Peyer's patch (tissue), 4 donors: ENCODE measurements around the gene CACNA1H. TPM values are rescaled to one million over a fixed set of nuclear protein-coding genes. Genes with fewer than 3 reads are reported as not detected.
"Not testable (repeated sequence)": the region's sequence is repeated elsewhere in the genome, so short reads cannot be mapped to it uniquely, and the experiment has no call there.

Experiments used
- DNase-seq, 3 donors: peaks; one replicate each; pipeline ENCODE4 v3.0.0-alpha.2; 2017 to 2019
- H3K27ac ChIP-seq, 4 donors: fragments of 200-600 bp; sonication (generic); one replicate each; pipeline ENCODE4 v1.5.1; 2016 to 2019
- H3K27me3 ChIP-seq, 2 donors: fragments of 200-600 bp; sonication (generic); one replicate each; pipeline ENCODE4 v1.5.1; 2019
- H3K36me3 ChIP-seq, 3 donors: fragments of 200-600 bp; sonication (generic); one replicate each; pipeline ENCODE4 v1.5.1; 2016 to 2019
- H3K4me1 ChIP-seq, 4 donors: fragments of 200-600 bp; sonication (generic); one replicate each; pipeline ENCODE4 v1.5.1; 2016 to 2019
- H3K4me3 ChIP-seq, 4 donors: fragments of 200-600 bp; sonication (generic); 1 replicate in 3 of 4; 2 replicates in 1 of 4; pipeline ENCODE4 v1.5.1; 2016 to 2019; ENCODE audit warnings: mild to moderate bottlenecking in 1 of 4
- H3K9me3 ChIP-seq, 4 donors: fragments of 200-600 bp; sonication (generic); one replicate each; pipeline ENCODE4 v1.5.1; 2016 to 2019; ENCODE audit warnings: mild to moderate bottlenecking in 1 of 4
- CTCF ChIP-seq, 6 experiments: fragments of 450-650 bp in 4 of 6; fragments of 200-600 bp in 2 of 6; sonication (generic) in 1 of 6; IDR thresholded peaks; one replicate each; pipeline ENCODE4 v1.5.1; 2017 to 2019; ENCODE audit warnings: antibody characterized with exemption in 6 of 6, mild to moderate bottlenecking in 3 of 6, moderate library complexity in 1 of 6
- POLR2A ChIP-seq, 2 donors: fragments of 450-650 bp; IDR thresholded peaks; one replicate each; pipeline ENCODE4 v1.5.1; 2017; ENCODE audit warnings: antibody characterized with exemption in 2 of 2, mild to moderate bottlenecking in 2 of 2, moderate library complexity in 2 of 2
- total RNA-seq, 4 donors: library from RNA; depleted of rRNA; stranded (reverse); fragments of >200 nt; gene quantifications; one replicate each; pipeline ENCODE4 v1.1.0, GENCODE V29; 2016

Gene CACNA1H
- total RNA-seq, 4 donors from 2014 or later = 4.0 to 28.9 (median 9.7) TPM

- no peak overlapping the region for H3K4me3 ChIP-seq
- no peak overlapping the region for H3K27ac ChIP-seq
- H3K4me1 ChIP-seq = peaks cover 0 to 23% (median 0%) of the 10 kb centered on the region in 4 donors
- no peaks in the 10 kb centered on the region for H3K9me3 ChIP-seq
- no peak for TF ChIP-seq POLR2A (IDR thresholded peaks at IDR 0.05)
- TF ChIP-seq CTCF (IDR thresholded peaks at IDR 0.05) = peak; percentile 23 to 58 (median 55)
- DNase-seq = no peak
- no peaks in the 10 kb centered on the region for H3K36me3 ChIP-seq
- H3K27me3 ChIP-seq = no peaks in the 10 kb centered on the region
These were observed 41.9 kb downstream of the CACNA1H start for GRCh38 chr16:1194665-1195392.

- Histone ChIP-seq H3K27me3 (no peaks in the 10 kb centered on the region), H3K36me3 (no peaks in the 10 kb centered on the region), H3K9me3 (no peaks in the 10 kb centered on the region), H3K27ac (no peak overlapping the region), H3K4me1 (peaks cover 0 to 23% (median 0%) of the 10 kb centered on the region in 4 donors), H3K4me3 (no peak overlapping the region)
- TF ChIP-seq CTCF (IDR thresholded peaks at IDR 0.05) (no peak), POLR2A (IDR thresholded peaks at IDR 0.05) (no peak)
- no peak for DNase-seq
These were observed 42.4 kb downstream of the CACNA1H start for GRCh38 chr16:1195393-1195666.

- Histone ChIP-seq H3K4me1 (peaks cover 0 to 23% (median 0%) of the 10 kb centered on the region in 4 donors), H3K4me3 (no peak overlapping the region), H3K27ac (no peak overlapping the region), H3K9me3 (no peaks in the 10 kb centered on the region), H3K27me3 (no peaks in the 10 kb centered on the region), H3K36me3 (no peaks in the 10 kb centered on the region)
- no peak for TF ChIP-seq POLR2A (IDR thresholded peaks at IDR 0.05)
- TF ChIP-seq CTCF (IDR thresholded peaks at IDR 0.05) = no peak
- no peak for DNase-seq
These were observed 43.6 kb downstream of the CACNA1H start for GRCh38 chr16:1196494-1196893.

- Histone ChIP-seq H3K9me3 (no peaks in the 10 kb centered on the region), H3K4me3 (no peak overlapping the region), H3K27me3 (no peaks in the 10 kb centered on the region), H3K27ac (no peak overlapping the region), H3K36me3 (peaks cover 0 to 7% (median 0%) of the 10 kb centered on the region in 3 donors), H3K4me1 (peaks cover 0 to 23% (median 0%) of the 10 kb centered on the region in 4 donors)
- DNase-seq = no peak
- TF ChIP-seq CTCF (IDR thresholded peaks at IDR 0.05) = no peak
- TF ChIP-seq POLR2A (IDR thresholded peaks at IDR 0.05) = no peak
These were observed 44.4 kb downstream of the CACNA1H start for GRCh38 chr16:1197237-1197866.

GRCh38 chr16:1198194-1198593 is 45.3 kb downstream of the CACNA1H start:
- Histone ChIP-seq H3K9me3 (no peaks in the 10 kb centered on the region), H3K4me3 (no peak overlapping the region), H3K27me3 (no peaks in the 10 kb centered on the region), H3K27ac (no peak overlapping the region), H3K36me3 (peaks cover 0 to 11% (median 0%) of the 10 kb centered on the region in 3 donors), H3K4me1 (peaks cover 0 to 15% (median 0%) of the 10 kb centered on the region in 4 donors)
- TF ChIP-seq POLR2A (IDR thresholded peaks at IDR 0.05) = no peak
- no peak for TF ChIP-seq CTCF (IDR thresholded peaks at IDR 0.05)
- DNase-seq = no peak

GRCh38 chr16:1198671-1199346 is 45.9 kb downstream of the CACNA1H start:
- peaks cover 0 to 11% (median 0%) of the 10 kb centered on the region in 3 donors for H3K36me3 ChIP-seq
- not testable (repeated sequence) for H3K27ac ChIP-seq, H3K27me3 ChIP-seq, H3K4me3 ChIP-seq, H3K9me3 ChIP-seq, DNase-seq
- peaks cover 0 to 10% (median 0%) of the 10 kb centered on the region in 4 donors for H3K4me1 ChIP-seq
